Activated B cell treated with CpG ODN at 0.5 μM for 24 hours (primary cell): ENCODE measurements around the gene EPN3. TPM values are rescaled to one million over a fixed set of nuclear protein-coding genes. Genes with fewer than 3 reads are reported as not detected.

Experiments used
- ATAC-seq: fragments of 200-7000 bp; cut with Tn5 transposase; one replicate; pipeline ENCODE4 v1.10.0; 2021; ENCODE audit warnings: low read depth, mild to moderate bottlenecking, moderate library complexity
- CTCF ChIA-PET: fragments of 350-600 bp; sonication (Branson Sonifier 250); formaldehyde crosslinking; loops from one replicate; lab custom pipeline; 2021; ENCODE audit warnings: antibody characterized with exemption; lab: Charles Lee
- POLR2A ChIA-PET: fragments of 350-600 bp; sonication (Branson Sonifier 250); formaldehyde crosslinking; loops from one replicate; lab custom pipeline; 2021; ENCODE audit warnings: antibody characterized with exemption; lab: Charles Lee
- DNase-seq: peaks from one replicate; pipeline ENCODE4 v3.0.0; 2022
- H3K27ac Mint-ChIP-seq: one replicate; pipeline ENCODE4 v1.8.0; 2020; ENCODE audit warnings: mixed read lengths
- H3K27me3 Mint-ChIP-seq: one replicate; pipeline ENCODE4 v1.8.0; 2021; ENCODE audit warnings: mixed read lengths
- H3K36me3 Mint-ChIP-seq: one replicate; pipeline ENCODE4 v1.8.0; 2021; ENCODE audit warnings: low read depth, mixed read lengths
- H3K4me1 Mint-ChIP-seq: one replicate; pipeline ENCODE4 v1.8.0; 2021; ENCODE audit warnings: mixed read lengths
- H3K4me3 Mint-ChIP-seq: one replicate; pipeline ENCODE4 v1.8.0; 2020; ENCODE audit warnings: mild to moderate bottlenecking, mixed read lengths
- H3K9me3 Mint-ChIP-seq: one replicate; pipeline ENCODE4 v1.8.0; 2020; ENCODE audit warnings: mixed read lengths
- CTCF ChIP-seq: fragments of 200-600 bp; IDR thresholded peaks from one replicate; pipeline ENCODE4 v1.8.0; 2022; ENCODE audit warnings: antibody characterized with exemption, mild to moderate bottlenecking
- intact Hi-C: fragments of 100-400 bp; cut with micrococcal nuclease; formaldehyde crosslinking; loops from one replicate; pipeline ENCODE4 v1.15.1; 2024
- total RNA-seq: library from RNA; stranded (reverse); gene quantifications from 2 replicates; pipeline ENCODE4 v1.2.3, GENCODE V29; 2022

Gene EPN3
- total RNA-seq, 1 donor from 2014 or later, result not detected

- Mint-ChIP-seq H3K9me3 (no peaks in the 10 kb centered on the region), H3K4me3 (no peak overlapping the region), H3K27ac (no peak overlapping the region), H3K4me1 (no peaks in the 10 kb centered on the region), H3K27me3 (peaks cover 19% of the 10 kb centered on the region), H3K36me3 (no peaks in the 10 kb centered on the region)
- intact Hi-C loops, result no loop called here
- no peak for TF ChIP-seq CTCF
- CTCF ChIA-PET, result no interaction called here
- no peak for DNase-seq
- POLR2A ChIA-PET, result no interaction called here
- ATAC-seq, result no peak
These were observed 52.2 kb downstream of the EPN3 start for GRCh38 chr17:50584749-50585148.

GRCh38 chr17:50585346-50585745 lies 52.8 kb downstream of the EPN3 start:
- DNase-seq, result no peak
- no peak for ATAC-seq
- Mint-ChIP-seq H3K36me3 (no peaks in the 10 kb centered on the region), H3K4me1 (no peaks in the 10 kb centered on the region), H3K27ac (no peak overlapping the region), H3K9me3 (no peaks in the 10 kb centered on the region), H3K27me3 (peaks cover 19% of the 10 kb centered on the region), H3K4me3 (no peak overlapping the region)
- POLR2A ChIA-PET, result interaction anchor here (0.5 kb wide), 1 partner anchor 11 kb away, joined by 5 read pairs; no protein-coding TSS in a partner anchor
- TF ChIP-seq CTCF, result no peak
- CTCF ChIA-PET, result no interaction called here
- intact Hi-C loops, result no loop called here

- TF ChIP-seq CTCF, result no peak
- Mint-ChIP-seq H3K4me1 (no peaks in the 10 kb centered on the region), H3K9me3 (no peaks in the 10 kb centered on the region), H3K27me3 (peaks cover 19% of the 10 kb centered on the region), H3K4me3 (no peak overlapping the region), H3K36me3 (no peaks in the 10 kb centered on the region), H3K27ac (no peak overlapping the region)
- ChIA-PET POLR2A (interaction anchor here (0.5 kb wide), 1 partner anchor 12 kb away, joined by 5 read pairs; no protein-coding TSS in a partner anchor), CTCF (no interaction called here)
- ATAC-seq (no peak), DNase-seq (no peak)
- intact Hi-C loops, result no loop called here
These were observed 53.4 kb downstream of the EPN3 start for GRCh38 chr17:50585891-50586290.

GRCh38 chr17:50586421-50587247 lies 54.1 kb downstream of the EPN3 start:
- Mint-ChIP-seq H3K4me3 (no peak overlapping the region), H3K9me3 (no peaks in the 10 kb centered on the region), H3K27ac (no peak overlapping the region), H3K27me3 (peaks cover 19% of the 10 kb centered on the region), H3K36me3 (no peaks in the 10 kb centered on the region), H3K4me1 (no peaks in the 10 kb centered on the region)
- CTCF ChIA-PET, result no interaction called here
- intact Hi-C loops, result no loop called here
- ATAC-seq (no peak), DNase-seq (no peak)
- POLR2A ChIA-PET, result interaction anchor here (0.6 kb wide), 1 partner anchor 25 kb away, joined by 3 read pairs; no protein-coding TSS in a partner anchor
- no peak for TF ChIP-seq CTCF

- no peaks in the 10 kb centered on the region for H3K9me3 Mint-ChIP-seq
- POLR2A ChIA-PET, result no interaction called here
- CTCF ChIA-PET, result no interaction called here
- peaks cover 13% of the 10 kb centered on the region for H3K27me3 Mint-ChIP-seq
- no peak overlapping the region for H3K27ac Mint-ChIP-seq
- TF ChIP-seq CTCF, result no peak
- DNase-seq, result no peak
- H3K36me3 Mint-ChIP-seq, result no peaks in the 10 kb centered on the region
- no peak for ATAC-seq
- intact Hi-C loops, result no loop called here
- no peak overlapping the region for H3K4me3 Mint-ChIP-seq
- no peaks in the 10 kb centered on the region for H3K4me1 Mint-ChIP-seq
These were observed 55.0 kb downstream of the EPN3 start for GRCh38 chr17:50587571-50587970.
